SKM-1 treated with dmso at 0.1 percent for 144 hours (cell line): ENCODE measurements around the gene ADCY1.
"Not testable (repeated sequence)": the region's sequence is repeated elsewhere in the genome, so short reads cannot be mapped to it uniquely, and the experiment has no call there.

Experiments
- DNase-seq: peaks from one replicate; lab custom pipeline; 2025; ENCODE audit not compliant: unreplicated experiment; lab: John Stamatoyannopoulos, UW

ADCY1 gene

GRCh38 chr7:45709168-45710042, 135.2 kb downstream of the ADCY1 start:
- no peak for DNase-seq

GRCh38 chr7:45710271-45711160, 136.3 kb downstream of the ADCY1 start:
- DNase-seq, result no peak

- DNase-seq, result no peak
Measured at GRCh38 chr7:45711161-45711490, 137.0 kb downstream of the ADCY1 start.

GRCh38 chr7:45712057-45712689, 138.0 kb downstream of the ADCY1 start:
- DNase-seq, result no peak

- DNase-seq, result no peak
Measured at GRCh38 chr7:45712872-45713668, 138.9 kb downstream of the ADCY1 start.

- DNase-seq, result no peak
Measured at GRCh38 chr7:45713669-45714520, 139.7 kb downstream of the ADCY1 start.

GRCh38 chr7:45714521-45714820, 140.3 kb downstream of the ADCY1 start:
- no peak for DNase-seq

GRCh38 chr7:45715471-45716352, 141.5 kb downstream of the ADCY1 start:
- DNase-seq, result no peak

GRCh38 chr7:45716380-45717203, 142.4 kb downstream of the ADCY1 start:
- no peak for DNase-seq

- DNase-seq, result no peak
Measured at GRCh38 chr7:45717537-45718235, 143.5 kb downstream of the ADCY1 start.

- no peak for DNase-seq
Measured at GRCh38 chr7:45718464-45719330, 144.5 kb downstream of the ADCY1 start.

- no peak for DNase-seq
Measured at GRCh38 chr7:45720989-45721388, 146.8 kb downstream of the ADCY1 start.

GRCh38 chr7:45721686-45722598, 147.8 kb downstream of the ADCY1 start:
- no peak for DNase-seq

- not testable (repeated sequence) for DNase-seq
Measured at GRCh38 chr7:45725231-45725630, 151.1 kb downstream of the ADCY1 start.

GRCh38 chr7:45726883-45727282, 152.7 kb downstream of the ADCY1 start:
- DNase-seq, result no peak
